Measurements from ENCODE around the gene TEAD1.

Gene TEAD1

DNA sequence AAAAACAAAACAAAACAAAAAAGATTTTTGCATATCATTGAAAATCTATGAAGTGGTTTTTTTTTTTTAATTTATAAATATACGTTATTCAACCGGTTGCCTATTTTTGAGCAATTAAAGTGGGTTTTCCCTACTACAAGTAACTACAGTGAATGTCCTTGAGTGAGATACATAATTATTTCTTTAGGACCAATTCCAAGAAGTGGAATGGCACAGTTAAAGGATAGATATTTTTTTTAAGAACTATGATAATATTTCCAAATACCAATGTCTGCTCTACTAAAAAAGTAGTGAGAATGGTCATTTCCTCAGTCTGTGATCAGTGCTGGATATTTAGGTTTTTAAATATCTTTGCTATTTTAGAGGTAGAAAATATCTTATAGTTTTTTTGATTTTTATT lies 118.8 kb downstream of the TEAD1 start:
- DNase-seq = no peak

DNA sequence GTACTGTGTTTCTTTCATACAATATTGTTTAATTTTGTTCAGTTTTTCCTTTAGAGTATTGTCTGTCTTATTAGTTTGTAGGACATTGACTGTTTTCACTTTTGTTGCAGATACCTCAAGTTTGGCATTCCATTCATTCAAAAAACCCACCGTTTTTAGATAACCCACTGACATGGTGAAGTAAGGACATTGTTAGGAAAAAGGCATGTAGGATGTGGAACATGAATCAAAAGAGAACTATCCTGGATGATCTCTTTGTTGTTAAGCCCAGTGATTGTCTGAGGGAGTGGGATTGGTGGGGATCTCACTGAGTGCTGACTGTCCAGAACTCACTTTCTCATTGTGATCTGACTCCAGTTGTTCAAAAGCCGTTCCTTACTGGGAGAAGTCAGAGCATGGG lies 119.3 kb downstream of the TEAD1 start:
- DNase-seq = no peak

DNA sequence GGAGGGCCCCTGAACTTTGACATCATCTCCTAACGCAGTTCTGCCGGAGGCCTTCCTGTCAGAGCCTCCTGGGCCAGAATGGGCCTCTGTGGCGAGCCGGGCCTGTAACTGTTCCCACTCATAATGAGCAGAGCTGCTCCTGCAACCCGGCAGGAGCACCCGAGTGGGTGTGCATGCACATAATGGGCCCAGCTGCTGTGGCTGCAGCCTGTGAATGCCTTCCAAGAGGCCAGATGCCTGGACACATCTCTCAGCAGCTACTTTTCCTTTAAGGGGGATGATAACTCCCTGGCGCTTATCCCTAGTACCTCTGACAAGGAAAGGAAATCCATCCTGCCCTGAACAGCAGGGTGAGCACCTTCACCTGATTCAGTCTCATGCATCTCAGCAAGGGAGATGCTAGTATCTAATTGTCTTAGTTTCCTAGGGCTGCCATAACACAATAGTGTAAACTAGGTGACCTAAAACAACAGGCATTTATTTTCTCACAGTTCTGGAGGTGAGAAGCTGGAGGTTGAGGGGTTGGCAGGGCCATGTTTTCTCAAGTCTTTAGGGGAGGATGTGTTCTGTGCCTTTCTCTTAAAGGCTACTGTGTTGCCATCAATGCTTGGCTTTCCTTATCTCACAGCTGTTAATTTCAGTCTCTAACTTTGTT lies 120.5 kb downstream of the TEAD1 start:
- DNase-seq = no peak

DNA sequence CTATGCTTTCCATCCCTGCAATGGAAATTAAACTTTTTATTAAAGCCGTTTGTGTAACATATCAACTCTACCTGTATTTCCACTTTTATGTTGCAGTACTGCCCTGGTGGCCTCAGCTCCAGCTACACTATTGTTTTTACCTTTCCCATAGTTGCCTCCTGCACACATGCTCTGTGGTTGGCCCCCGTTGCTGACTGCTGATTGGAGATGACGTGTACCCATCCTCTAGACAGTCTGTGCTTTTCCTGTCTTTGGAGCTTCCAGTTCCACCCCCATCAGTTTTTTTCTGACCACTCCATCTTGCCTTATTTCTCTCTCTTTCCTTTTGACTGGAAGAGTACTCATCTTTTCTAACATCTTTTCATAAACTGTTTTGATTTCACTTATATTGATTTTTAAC lies 123.8 kb downstream of the TEAD1 start:
- DNase-seq = no peak

DNA sequence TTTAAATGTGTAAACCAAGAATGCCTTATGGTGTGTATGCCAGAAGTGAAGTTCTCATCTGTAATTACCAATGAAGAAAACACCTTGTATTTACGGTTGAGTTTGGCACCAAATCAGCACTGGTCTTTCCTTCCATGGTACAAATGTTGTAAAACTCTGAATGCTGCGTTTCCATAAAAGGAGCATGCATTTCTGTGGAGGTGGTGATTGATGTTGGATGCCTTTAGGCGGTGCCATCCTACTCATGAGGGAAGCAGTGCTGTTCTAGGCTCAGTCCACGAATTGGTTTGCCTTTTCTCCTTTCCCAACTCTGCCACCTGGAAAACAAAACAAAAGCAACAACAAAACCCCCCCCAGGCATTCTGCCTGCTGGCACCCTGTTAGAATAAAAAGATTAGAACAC lies 124.4 kb downstream of the TEAD1 start:
- DNase-seq = no peak

DNA sequence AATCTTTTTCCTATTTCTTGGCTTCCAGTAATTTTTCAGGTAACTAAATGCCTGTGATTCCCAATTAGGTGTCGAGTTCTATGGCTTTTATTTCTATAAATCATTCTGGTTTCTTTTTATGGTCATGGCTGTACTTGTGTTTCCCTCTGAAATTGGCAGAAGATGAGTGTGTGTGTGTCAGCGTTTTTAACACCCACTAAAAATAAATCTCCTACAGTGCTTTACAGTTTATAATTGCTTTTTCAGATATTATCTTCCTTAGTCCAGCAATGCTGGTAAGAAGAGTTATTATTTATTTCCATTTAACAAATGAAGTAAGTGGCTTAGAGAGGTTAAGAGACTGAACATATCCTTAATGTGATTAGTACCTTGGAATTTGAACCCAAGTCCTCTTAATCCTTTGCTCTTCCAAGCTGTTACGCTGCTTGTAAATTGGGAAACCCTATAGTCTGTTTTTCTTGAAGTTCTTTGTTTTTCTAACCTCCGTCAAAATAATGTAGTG lies 125.2 kb downstream of the TEAD1 start:
- no peak for DNase-seq

DNA sequence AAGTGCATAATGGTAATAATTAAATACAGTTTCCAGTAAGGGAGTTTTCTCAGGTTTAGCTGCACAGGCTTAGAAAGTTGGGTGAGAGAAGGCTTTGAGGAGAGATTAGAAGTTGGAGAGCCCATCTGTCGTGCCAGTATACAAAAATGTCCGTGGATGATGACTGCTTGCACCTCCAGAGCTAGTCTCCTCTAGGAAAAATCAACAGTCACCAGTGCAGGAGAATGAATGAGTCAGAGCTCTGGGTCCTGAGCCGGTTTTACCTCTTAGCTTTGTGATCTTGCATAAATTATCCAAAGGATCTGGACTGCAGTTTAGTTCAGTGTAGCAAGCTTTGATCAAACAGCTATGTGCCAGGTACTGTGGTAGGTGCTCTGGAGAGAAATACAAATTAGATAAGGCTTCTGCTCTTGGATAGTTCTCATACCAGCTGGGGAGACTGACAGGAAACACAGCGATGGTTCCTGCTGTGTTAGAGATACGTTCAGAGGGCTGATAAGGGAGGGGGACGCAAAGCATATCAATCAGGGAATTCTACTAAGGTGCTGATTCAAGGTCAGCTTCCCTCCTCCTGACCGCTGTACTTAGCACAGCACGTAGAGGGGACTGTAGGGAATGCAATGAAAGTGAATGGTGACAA lies 125.9 kb downstream of the TEAD1 start:
- DNase-seq = no peak

DNA sequence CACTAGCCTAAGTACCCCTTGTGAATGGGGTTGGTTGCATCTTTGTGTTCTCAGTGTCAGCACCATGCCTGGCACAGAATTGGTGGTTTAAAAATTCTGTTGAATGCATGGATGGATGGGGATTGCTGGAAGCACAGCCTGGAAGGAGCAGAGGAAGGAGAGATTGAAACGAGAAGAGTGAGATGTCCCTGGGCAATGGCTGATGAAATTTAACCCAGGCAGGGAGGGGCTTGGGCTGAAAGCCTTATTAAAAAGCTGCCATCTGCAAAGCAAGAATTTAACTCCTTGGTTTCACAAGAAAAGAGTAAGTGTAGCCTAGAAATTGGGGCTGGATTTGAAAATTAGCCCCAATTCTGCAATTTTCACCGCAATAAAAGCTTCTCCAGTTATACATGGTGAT lies 126.7 kb downstream of the TEAD1 start:
- DNase-seq = no peak

DNA sequence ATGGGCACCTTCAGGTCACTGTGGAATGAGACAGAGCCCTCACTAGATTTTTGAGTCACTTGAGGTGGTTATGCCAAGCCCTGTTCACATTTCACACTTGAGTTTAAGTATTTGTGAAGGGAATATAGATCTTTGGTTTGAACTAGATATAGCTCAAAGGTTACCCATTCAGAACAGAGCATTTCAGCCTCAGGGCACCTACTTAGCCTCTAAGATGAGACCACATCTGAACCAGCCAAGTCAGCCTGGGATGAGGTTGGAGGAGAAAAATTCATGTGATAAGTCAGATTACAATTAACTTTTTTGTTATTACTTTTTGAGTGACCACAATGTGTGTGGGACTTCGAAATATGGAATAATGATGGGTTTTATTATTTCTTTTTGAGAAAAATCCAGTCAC lies 127.8 kb downstream of the TEAD1 start:
- DNase-seq = no peak

DNA sequence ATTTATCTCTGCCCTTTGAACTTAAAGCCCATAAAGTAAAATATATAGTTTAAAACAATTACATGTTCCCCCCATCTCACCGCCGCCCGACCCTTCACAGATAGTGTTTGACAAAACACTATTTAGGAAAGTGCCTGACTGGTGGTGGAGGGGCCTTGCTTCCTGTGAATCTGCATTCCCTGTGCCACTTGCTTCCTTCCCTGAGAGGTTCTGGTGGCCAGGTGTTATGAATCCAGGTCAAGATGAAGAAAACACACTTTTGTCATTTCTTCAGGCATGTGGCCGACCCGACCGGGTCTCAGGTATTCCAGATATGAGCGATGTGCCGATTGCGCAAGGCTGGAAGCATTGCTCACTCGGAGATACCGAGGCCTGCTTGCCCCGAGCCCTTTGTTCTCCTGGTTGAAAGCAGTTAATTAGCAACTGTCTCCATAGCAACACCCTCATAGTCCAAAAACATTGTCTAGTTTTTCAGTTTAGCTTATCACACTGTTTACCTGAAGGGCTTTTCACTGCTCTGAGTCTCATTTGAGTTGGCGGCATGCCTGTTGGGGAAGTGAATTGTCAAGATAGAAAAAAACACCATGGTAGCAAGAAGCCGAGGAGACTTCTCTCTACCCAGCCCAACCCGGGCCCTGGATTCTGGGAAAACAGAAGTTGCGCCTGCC lies 128.3 kb downstream of the TEAD1 start:
- peak; percentile 15 for DNase-seq

DNA sequence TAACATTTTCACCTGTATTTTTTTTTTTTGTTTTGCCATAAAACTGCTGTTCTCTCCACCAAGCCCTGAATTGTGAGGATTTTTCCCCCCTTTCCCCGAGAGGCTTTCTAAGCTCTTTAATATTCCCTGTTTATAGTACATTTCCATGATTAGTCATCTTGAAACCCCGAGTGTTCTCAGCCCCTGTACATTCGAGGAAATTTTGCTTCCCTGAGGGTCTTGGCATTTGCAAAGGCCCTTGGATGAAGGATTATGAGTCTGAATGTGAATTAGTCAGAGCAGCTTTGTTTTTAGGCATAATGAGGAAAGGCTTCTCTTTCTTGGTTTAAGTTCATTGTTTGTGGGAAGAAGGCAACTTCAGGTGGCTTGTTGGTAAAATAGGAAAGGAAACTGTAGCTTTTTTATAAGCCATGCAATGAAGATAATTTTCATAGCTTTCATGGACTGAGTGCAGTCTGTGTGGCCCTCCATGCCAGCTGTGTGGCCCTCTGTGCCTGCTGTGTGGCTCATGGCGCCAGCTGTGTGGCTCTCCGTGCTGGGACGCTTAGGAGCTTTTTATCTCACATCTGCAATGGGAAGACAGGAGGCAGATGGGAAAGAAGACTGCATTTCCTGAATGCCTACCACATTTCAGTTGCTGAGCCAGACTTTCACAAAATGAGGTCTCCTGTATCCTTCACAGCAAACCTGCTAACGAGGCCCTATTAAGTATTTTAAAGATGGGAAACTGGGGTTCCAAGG lies 129.0 kb downstream of the TEAD1 start:
- no peak for DNase-seq

DNA sequence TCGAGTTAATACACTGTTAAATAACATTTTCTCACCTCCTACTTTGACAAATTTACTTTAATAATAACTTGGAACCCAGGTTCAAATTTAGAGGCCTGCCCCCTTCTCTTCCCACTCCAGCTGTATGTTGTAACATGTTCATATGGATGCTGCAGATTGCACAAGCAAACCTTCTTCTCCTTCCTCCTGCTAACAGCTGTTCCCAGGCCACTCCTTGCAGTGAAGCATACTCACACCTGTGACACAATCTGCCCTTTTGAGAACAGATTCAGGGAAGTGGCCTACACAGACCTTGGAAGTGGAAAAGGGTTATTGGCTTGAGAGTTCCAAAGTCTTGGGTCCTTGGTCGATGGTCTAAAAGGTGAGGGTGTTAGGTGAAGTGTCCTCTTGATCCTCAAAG lies 131.9 kb downstream of the TEAD1 start:
- no peak for DNase-seq

DNA sequence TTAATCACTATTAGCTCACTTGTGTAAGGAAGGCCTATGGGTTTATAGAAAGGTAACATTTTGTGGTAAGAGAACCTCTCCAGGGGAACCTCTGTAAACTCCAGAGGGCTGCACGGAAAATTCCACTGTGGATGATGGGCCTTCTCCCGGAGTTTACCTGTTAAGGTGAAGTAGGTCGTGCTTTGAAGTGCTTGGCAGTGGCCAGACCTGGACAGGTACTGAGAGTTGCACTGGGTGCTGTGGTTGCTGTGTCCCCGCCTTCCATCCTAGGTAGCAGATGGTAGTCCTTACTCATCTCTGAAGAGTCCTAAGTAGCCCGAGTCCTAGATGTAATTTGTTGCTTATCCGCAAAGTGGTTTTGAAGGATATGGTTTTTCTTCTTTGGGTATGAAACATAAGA lies 133.4 kb downstream of the TEAD1 start:
- DNase-seq = no peak

DNA sequence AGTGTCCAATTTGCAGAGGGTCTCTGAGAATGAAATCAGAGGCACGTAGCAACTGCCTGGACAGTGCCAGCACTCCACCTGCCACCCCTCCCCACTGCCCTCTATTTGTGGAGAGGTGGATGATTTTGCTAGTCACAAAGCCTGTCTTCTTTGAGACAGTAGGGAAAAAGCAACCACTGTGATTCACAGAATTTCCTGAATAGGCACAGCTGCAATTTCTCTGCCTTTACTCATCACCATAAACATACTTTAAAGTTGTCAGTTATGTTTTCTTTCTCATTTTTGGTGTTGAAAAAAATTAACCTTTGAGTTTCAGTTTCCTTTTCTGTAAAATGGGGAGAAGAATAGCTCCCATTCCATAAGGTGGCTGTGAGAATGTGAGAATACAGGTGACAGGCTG lies 134.3 kb downstream of the TEAD1 start:
- DNase-seq = no peak

DNA sequence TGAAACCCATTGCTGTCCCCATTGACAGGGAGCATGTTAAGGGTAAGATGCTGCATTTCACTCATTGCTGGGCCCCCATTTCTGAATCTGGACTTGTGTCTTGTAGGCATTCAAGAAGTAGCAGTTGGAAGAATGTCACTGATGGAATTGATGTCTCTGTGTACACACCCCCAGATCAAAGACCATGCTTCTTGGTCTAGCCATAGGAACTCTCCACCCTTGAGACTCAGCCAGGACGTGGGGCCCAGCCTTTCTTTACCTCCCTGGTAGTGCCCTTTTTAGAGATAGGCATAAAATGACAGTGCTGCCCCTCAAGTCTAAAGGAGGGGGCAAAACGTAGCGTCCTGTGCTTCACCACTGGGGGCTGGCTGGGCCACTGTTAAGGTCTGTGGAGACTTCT lies 135.1 kb downstream of the TEAD1 start:
- DNase-seq = no peak

DNA sequence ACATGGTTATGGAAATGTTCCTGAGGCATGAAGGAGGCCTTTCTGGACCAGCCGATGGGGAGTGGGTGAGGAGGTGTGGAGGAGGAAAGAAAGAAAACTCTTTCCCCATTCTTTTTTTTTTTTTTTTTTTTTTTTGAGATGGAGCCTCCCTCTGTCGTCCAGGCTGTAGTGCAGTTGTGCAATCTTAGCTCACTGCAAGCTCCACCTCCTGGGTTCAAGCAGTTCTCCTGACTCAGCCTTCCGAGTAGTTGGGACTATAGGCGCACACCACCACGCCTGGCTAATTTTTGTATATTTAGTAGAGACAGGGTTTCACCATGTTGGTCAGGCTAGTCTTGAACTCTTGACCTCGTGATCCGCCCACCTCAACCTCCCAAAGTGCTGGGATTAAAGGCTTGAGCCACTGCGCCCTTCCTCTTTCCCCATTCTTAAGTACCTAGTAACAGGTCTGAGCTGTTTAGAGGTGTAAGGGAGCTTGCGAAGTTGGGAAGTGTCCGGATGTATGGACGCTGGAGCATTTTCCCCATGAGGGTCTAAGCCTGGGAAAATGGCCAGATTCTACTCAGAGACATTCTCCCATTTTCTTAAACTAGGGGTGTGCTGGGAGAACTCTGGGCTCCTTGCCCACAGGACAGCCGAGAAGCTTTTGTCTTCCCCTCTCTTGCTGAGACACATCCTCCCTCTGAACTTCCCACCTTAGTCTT lies 135.8 kb downstream of the TEAD1 start:
- no peak for DNase-seq

DNA sequence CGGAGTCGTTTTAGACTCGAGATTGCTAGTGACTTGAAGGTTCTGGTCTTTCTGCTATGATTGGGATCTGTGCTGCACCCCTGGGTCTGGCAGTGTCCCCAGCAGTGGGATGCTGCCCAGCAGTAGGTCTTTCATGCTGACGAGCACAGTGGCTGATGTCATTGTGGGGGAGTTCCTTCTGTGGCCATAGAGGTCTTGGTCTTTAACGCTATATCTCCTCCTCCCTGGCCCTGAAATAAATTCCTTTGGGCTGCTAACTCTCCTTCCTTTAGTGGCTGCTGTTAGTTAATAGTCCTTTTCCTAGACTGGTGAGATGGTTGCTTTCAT lies 136.3 kb downstream of the TEAD1 start:
- DNase-seq = no peak

DNA sequence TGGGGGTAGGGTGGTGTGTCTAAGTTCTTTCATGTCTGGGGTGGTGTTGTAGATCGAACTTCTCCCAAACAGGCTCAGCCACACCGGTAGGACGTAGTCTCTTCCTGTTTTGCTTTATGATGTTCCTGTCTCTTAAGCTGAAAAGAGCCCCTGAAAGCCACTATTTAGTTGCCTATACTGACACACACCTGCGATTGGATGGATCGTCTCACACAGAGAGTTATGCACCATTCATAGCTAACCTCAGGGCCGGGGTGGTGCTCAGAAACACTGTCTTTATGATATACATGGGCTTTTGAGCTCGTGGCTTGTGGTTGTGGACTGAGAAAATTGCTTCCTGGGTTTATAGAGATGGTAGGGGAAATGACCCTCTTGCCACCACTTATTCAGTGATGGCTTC lies 137.6 kb downstream of the TEAD1 start:
- DNase-seq = no peak

DNA sequence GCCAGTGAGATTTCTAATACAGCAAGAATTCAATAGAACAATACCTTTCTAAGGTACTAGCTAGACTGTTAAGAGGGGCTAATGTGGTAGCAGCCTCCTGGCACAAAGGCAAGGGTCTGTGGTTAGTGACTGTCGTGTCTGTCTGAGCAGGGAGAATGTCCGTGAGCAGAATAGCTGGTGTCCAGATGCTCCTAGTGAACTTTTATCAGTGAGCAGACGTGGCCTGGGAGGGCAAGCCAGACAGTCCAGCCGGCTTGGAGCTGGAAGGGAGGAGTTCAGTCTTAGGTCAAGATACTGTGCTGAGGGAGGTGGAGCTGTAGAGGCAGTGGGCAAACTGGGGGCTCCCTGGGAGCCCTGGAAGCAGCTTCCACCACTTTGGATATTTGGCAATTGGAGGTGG lies 138.6 kb downstream of the TEAD1 start:
- no peak for DNase-seq

DNA sequence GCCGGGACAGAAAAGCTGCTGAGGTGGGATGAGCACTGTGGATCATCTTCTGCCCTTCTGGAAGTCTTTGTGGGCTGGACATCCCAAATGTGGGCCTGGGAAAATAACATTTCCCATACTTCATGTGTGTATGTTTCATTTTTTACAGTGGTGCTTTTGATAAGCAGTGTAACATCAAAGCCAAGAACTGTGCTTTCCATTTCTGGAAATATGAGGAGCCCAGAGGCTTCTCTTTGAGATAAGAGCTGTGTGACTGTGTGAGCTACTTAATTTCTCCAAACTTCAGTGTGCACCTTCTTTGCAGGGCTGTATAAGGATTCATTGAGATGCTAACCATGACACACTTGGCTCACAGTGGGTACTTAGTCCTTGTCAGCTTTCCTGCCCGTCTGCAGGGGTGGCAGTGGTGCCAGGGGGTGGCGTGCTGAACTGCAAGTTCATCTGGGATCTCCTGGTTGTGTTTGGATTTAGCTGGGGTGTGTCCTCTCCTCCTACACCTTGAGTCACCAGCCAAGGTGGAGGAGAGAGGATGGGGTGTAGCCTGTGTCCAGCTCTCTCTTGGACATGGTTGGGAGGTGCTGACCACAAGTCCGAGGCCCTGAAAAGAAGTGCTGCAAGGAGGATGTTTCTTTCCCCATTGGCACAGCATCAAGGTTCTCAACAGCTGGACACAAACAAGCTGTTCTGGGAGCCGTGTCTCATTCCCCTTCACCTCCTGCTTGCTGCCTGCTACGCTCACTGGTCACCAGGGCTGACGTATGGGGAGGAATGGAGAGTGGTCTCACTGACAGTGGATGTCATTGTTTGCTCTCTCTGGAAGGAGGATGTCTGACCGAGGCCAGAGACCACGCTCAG lies 139.4 kb downstream of the TEAD1 start:
- no peak for DNase-seq

DNA sequence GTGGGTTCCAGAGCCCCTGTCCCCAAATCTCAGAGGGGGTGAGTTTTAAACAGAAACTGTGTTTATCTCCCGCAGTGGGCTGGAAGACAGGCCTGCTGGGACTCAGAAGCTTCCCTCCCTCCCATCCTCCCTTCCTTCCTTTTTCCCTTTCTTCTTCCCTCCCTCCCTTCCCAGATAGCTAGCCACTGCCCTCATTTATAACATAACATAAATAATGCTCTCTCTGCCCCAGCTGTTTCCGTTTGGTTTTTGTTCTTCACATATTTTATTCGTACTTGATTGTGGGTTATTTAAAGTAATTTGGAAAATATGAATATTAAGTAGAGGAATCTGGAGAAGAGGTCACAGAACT lies 140.9 kb downstream of the TEAD1 start:
- DNase-seq = no peak

DNA sequence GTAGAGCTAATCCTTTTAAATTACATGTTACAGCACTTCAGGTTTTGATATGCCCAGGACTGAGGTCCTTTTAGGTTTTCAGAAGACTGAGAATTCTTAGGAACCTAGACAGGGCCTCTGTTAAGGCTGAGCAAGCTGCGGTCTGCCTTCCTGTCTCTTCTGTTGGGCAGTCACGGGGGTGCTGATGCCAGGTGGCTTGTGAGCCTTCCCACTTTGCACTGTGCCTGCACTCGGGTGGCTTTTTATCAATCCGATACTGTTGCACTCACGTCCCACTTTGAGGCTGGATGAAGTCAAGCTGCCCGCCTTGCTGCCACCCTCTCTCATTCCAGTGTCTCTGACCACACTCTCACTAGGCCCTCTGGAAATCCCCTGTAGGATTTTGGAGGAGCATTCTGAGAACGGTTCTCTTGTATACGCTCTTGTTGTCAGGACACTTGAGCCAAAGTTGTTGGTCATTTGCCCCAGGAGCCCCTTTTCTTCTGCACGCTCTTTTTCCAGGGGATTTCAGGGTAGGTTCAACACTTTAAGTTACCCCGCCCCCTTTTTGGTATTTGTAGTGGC lies 141.8 kb downstream of the TEAD1 start:
- no peak for DNase-seq

Measured in activated CD4-positive, alpha-beta T cell treated with anti-CD3 and anti-CD28 coated beads for 48 hours (primary cell).